IPS-NIHi7 (cell line): Measurements from ENCODE around the gene ME3.
"Not testable (repeated sequence)": the region's sequence is repeated elsewhere in the genome, so short reads cannot be mapped to it uniquely, and the experiment has no call there.

Experiments used
- DNase-seq: peaks from one replicate; pipeline ENCODE4 v3.0.0; 2012; ENCODE audit warnings: mixed read lengths; ENCODE audit errors: extremely low spot score

ME3 gene

GRCh38 chr11:86433361-86434095 is 238.9 kb downstream of the ME3 start:
- DNase-seq = not testable (repeated sequence)

- DNase-seq = no peak
Measured at GRCh38 chr11:86431258-86431657, 241.2 kb downstream of the ME3 start.

- no peak for DNase-seq
Measured at GRCh38 chr11:86427441-86427840, 245.0 kb downstream of the ME3 start.

GRCh38 chr11:86423488-86423887 is 248.9 kb downstream of the ME3 start:
- DNase-seq = not testable (repeated sequence)

- DNase-seq = no peak
Measured at GRCh38 chr11:86422371-86422770, 250.0 kb downstream of the ME3 start.

GRCh38 chr11:86421946-86422345 is 250.5 kb downstream of the ME3 start:
- no peak for DNase-seq

- DNase-seq = no peak
Measured at GRCh38 chr11:86418917-86419316, 253.5 kb downstream of the ME3 start.

- DNase-seq = no peak
Measured at GRCh38 chr11:86418513-86418912, 253.9 kb downstream of the ME3 start.

GRCh38 chr11:86418106-86418505 is 254.3 kb downstream of the ME3 start:
- DNase-seq = no peak

GRCh38 chr11:86416951-86417350 is 255.5 kb downstream of the ME3 start:
- not testable (repeated sequence) for DNase-seq

- DNase-seq = no peak
Measured at GRCh38 chr11:86416494-86416893, 255.9 kb downstream of the ME3 start.

GRCh38 chr11:86415026-86415425 is 257.4 kb downstream of the ME3 start:
- DNase-seq = no peak

GRCh38 chr11:86414032-86414431 is 258.4 kb downstream of the ME3 start:
- no peak for DNase-seq

GRCh38 chr11:86408845-86409244 is 263.6 kb downstream of the ME3 start:
- DNase-seq = no peak

- no peak for DNase-seq
Measured at GRCh38 chr11:86403458-86403857, 269.0 kb downstream of the ME3 start.

- no peak for DNase-seq
Measured at GRCh38 chr11:86398106-86398505, 274.3 kb downstream of the ME3 start.

GRCh38 chr11:86397351-86397750 is 275.1 kb downstream of the ME3 start:
- DNase-seq = no peak

GRCh38 chr11:86396396-86396795 is 276.0 kb downstream of the ME3 start:
- no peak for DNase-seq

GRCh38 chr11:86395061-86395551 is 277.3 kb downstream of the ME3 start:
- DNase-seq = peak; percentile 56
